Right atrium auricular region (tissue), 2 donors: ENCODE data around the gene BRAF. TPM values are rescaled to one million over a fixed set of nuclear protein-coding genes. Genes with fewer than 3 reads are reported as not detected.
"Not testable (repeated sequence)": the region's sequence is repeated elsewhere in the genome, so short reads cannot be mapped to it uniquely, and the experiment has no call there.

Source experiments
- DNase-seq: peaks from one replicate; pipeline ENCODE4 v3.0.0-alpha.2; 2019; ENCODE audit warnings: low spot score
- H3K27ac ChIP-seq, 2 donors: fragments of 200-600 bp; sonication (generic); 1 replicate in 1 of 2; 2 replicates in 1 of 2; pipeline ENCODE4 v1.5.1; 2016 to 2019
- H3K27me3 ChIP-seq, 2 donors: fragments of 200-600 bp; sonication (generic); one replicate each; pipeline versions ENCODE4 v1.5.1 to v1.6.0; 2017 to 2019
- H3K36me3 ChIP-seq: fragments of 200-600 bp; sonication (generic); one replicate; pipeline ENCODE4 v1.5.1; 2016
- H3K4me1 ChIP-seq, 2 donors: fragments of 200-600 bp; sonication (generic); one replicate each; pipeline versions ENCODE4 v1.5.1 to v1.6.0; 2017 to 2019
- H3K4me3 ChIP-seq, 2 donors: fragments of 200-600 bp; sonication (generic); 1 replicate in 1 of 2; 2 replicates in 1 of 2; pipeline ENCODE4 v1.5.1; 2017 to 2019; ENCODE audit warnings: mild to moderate bottlenecking in 1 of 2, moderate library complexity in 1 of 2
- H3K9me3 ChIP-seq, 2 donors: fragments of 200-600 bp; sonication (generic); one replicate each; pipeline ENCODE4 v1.5.1; 2019
- total RNA-seq, 2 donors: library from RNA; depleted of rRNA; stranded (reverse); fragments of >200 nt; gene quantifications; one replicate each; pipeline ENCODE4 v1.1.0, GENCODE V29; 2016
- TF ChIP-seq, protein P1 (sequence below), 2 donors: fragments of 200-600 bp; sonication (generic); IDR thresholded peaks; one replicate each; pipeline ENCODE4 v1.5.1; 2019; ENCODE audit warnings: antibody characterized with exemption in 2 of 2

BRAF gene
- total RNA-seq, 2 donors from 2014 or later = 23.5 to 29.2 TPM

DNA sequence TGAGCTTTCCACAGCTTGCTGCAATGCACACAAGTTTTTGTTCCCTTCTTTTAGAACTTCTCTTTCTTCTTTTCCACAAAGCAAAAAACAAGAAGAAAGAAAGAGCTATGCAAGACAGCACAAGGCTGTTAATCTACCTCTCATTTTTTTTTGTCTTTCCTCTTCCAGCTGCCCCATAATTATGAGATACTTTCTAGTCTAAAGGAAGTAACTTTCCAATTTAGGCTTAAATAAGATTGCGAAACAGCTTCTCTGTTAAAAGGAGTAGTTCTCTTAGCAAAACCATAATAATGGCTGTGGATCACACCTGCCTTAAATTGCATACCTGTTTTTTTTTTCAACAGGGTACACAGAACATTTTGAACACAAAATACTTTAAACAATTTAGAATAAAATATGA lies 172.2 kb downstream of the BRAF start:
- Histone ChIP-seq H3K36me3 (peaks cover 31% of the 10 kb centered on the region), H3K27ac (no peak overlapping the region), H3K4me3 (no peak overlapping the region), H3K4me1 (no peaks in the 10 kb centered on the region), H3K9me3 (no peaks in the 10 kb centered on the region), H3K27me3 (no peaks in the 10 kb centered on the region)
- TF ChIP-seq, protein P1, sequence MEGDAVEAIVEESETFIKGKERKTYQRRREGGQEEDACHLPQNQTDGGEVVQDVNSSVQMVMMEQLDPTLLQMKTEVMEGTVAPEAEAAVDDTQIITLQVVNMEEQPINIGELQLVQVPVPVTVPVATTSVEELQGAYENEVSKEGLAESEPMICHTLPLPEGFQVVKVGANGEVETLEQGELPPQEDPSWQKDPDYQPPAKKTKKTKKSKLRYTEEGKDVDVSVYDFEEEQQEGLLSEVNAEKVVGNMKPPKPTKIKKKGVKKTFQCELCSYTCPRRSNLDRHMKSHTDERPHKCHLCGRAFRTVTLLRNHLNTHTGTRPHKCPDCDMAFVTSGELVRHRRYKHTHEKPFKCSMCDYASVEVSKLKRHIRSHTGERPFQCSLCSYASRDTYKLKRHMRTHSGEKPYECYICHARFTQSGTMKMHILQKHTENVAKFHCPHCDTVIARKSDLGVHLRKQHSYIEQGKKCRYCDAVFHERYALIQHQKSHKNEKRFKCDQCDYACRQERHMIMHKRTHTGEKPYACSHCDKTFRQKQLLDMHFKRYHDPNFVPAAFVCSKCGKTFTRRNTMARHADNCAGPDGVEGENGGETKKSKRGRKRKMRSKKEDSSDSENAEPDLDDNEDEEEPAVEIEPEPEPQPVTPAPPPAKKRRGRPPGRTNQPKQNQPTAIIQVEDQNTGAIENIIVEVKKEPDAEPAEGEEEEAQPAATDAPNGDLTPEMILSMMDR (IDR thresholded peaks at IDR 0.05) = no peak
- no peak for DNase-seq

DNA sequence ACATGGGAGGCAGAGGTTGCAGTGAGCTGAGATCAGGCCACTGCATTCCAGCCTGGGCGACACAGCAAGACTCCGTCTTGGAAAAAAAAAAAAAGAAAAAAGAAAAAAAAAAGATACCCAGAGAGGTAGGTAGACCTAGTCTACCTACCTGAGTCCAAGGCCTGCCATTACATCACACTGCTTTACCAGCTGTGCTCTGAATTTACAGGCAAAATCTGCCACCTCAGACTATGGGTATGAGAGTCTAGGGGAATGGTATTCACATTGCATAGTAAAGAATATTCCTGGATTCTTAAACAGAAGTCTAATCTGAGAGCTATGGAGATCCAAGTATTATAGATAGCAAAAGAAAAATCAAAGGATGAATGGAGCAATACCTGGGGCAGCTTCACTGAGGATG lies 178.0 kb downstream of the BRAF start:
- Histone ChIP-seq H3K36me3 (peaks cover 21% of the 10 kb centered on the region), H3K9me3 (no peaks in the 10 kb centered on the region), H3K4me3 (no peak overlapping the region), H3K4me1 (no peaks in the 10 kb centered on the region), H3K27me3 (no peaks in the 10 kb centered on the region), H3K27ac (no peak overlapping the region)
- no peak for DNase-seq
- TF ChIP-seq, protein P1 (IDR thresholded peaks at IDR 0.05) = no peak

- Histone ChIP-seq H3K9me3 (no peaks in the 10 kb centered on the region), H3K36me3 (peaks cover 21% of the 10 kb centered on the region), H3K4me3 (no peak overlapping the region), H3K4me1 (no peaks in the 10 kb centered on the region), H3K27ac (no peak overlapping the region), H3K27me3 (no peaks in the 10 kb centered on the region)
- TF ChIP-seq, protein P1 (IDR thresholded peaks at IDR 0.05) = no peak
- DNase-seq = no peak
Observed at GRCh38 chr7:140745266-140746058, 179.3 kb downstream of the BRAF start.

DNA sequence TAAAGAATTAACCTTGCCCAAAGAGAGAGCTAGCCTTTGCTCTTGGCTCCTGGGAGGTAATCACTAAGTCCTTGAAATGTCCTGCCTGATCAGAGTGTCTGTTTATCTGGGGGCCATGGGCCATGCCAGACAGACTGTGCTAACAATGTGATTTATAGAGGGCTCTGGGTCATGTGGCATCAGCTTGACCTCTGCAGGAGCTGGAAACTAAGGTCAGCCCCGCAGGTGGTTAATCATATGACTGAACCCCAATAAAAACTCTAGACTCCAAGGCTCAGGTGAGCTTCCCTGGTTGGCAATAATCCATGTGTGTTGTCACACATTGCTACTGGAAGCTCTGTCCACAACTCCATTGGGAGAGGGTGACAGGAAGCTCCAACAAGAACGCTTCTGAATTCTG lies 180.7 kb downstream of the BRAF start:
- H3K4me1 ChIP-seq = no peaks in the 10 kb centered on the region
- H3K27ac ChIP-seq = no peak overlapping the region
- H3K4me3 ChIP-seq = no peak overlapping the region
- peaks cover 24% of the 10 kb centered on the region for H3K36me3 ChIP-seq
- DNase-seq = no peak
- H3K9me3 ChIP-seq = no peaks in the 10 kb centered on the region
- TF ChIP-seq, protein P1 (IDR thresholded peaks at IDR 0.05) = no peak
- H3K27me3 ChIP-seq = no peaks in the 10 kb centered on the region

GRCh38 chr7:140743255-140743654 lies 181.5 kb downstream of the BRAF start:
- not testable (repeated sequence) for H3K27me3 ChIP-seq, H3K27ac ChIP-seq
- H3K36me3 ChIP-seq = peaks cover 24% of the 10 kb centered on the region

GRCh38 chr7:140738280-140738679 lies 186.4 kb downstream of the BRAF start:
- Histone ChIP-seq H3K4me3 (no peak overlapping the region), H3K4me1 (no peaks in the 10 kb centered on the region), H3K27ac (no peak overlapping the region), H3K9me3 (no peaks in the 10 kb centered on the region), H3K27me3 (no peaks in the 10 kb centered on the region), H3K36me3 (peaks cover 25% of the 10 kb centered on the region)
- no peak for DNase-seq
- TF ChIP-seq, protein P1 (IDR thresholded peaks at IDR 0.05) = no peak

More at GRCh38 chr7:140743255-140743654, 181.5 kb downstream of the BRAF start:
- not testable (repeated sequence) for H3K4me3 ChIP-seq, H3K9me3 ChIP-seq, H3K4me1 ChIP-seq, DNase-seq
